WERI-Rb-1 (cell line): ENCODE data around the gene RALGPS1.

Experiments
- DNase-seq: peaks from one replicate; pipeline ENCODE4 v3.0.0-alpha.2; 2020
- H3K27ac ChIP-seq: fragments of 250-450 bp; sonication (Bioruptor Pico); 2 replicates; pipeline ENCODE4 v1.5.1; 2020; ENCODE audit warnings: mild to moderate bottlenecking, moderate library complexity
- H3K27me3 ChIP-seq: fragments of 250-450 bp; sonication (Bioruptor Pico); 2 replicates; pipeline ENCODE4 v1.5.1; 2021; ENCODE audit warnings: mild to moderate bottlenecking, low read depth, moderate library complexity; ENCODE audit not compliant: insufficient read depth, severe bottlenecking
- H3K36me3 ChIP-seq: fragments of 250-450 bp; sonication (Bioruptor Pico); 2 replicates; pipeline ENCODE4 v1.5.1; 2020; ENCODE audit warnings: mild to moderate bottlenecking, moderate library complexity
- H3K4me3 ChIP-seq: 2 replicates; pipeline ENCODE4 v1.5.1; 2011; ENCODE audit warnings: low read depth, mild to moderate bottlenecking, control low read depth, low read length
- H3K9me3 ChIP-seq: fragments of 250-450 bp; sonication (Bioruptor Pico); 2 replicates; pipeline ENCODE4 v1.5.1; 2021; ENCODE audit warnings: mild to moderate bottlenecking, moderate library complexity; ENCODE audit not compliant: severe bottlenecking
- CTCF ChIP-seq: IDR thresholded peaks from 2 replicates; pipeline ENCODE4 v1.5.1; 2011; ENCODE audit warnings: low read depth, mild to moderate bottlenecking, control low read depth, inconsistent platforms, low read length

Gene RALGPS1

GRCh38 chr9:127008076-127008475 is 93.5 kb downstream of the RALGPS1 start:
- DNase-seq = no peak
- no peaks in the 10 kb centered on the region for H3K9me3 ChIP-seq
- H3K27ac ChIP-seq = no peak overlapping the region
- H3K36me3 ChIP-seq = no peaks in the 10 kb centered on the region
- no peaks in the 10 kb centered on the region for H3K27me3 ChIP-seq
- H3K4me3 ChIP-seq = no peak overlapping the region
- TF ChIP-seq CTCF = no peak

- DNase-seq = no peak
- TF ChIP-seq CTCF = no peak
- Histone ChIP-seq H3K9me3 (no peaks in the 10 kb centered on the region), H3K27me3 (no peaks in the 10 kb centered on the region), H3K4me3 (no peak overlapping the region), H3K27ac (no peak overlapping the region), H3K36me3 (no peaks in the 10 kb centered on the region)
Measured at GRCh38 chr9:127011772-127012171, 97.2 kb downstream of the RALGPS1 start.

GRCh38 chr9:127012250-127012649 is 97.7 kb downstream of the RALGPS1 start:
- no peaks in the 10 kb centered on the region for H3K9me3 ChIP-seq
- H3K36me3 ChIP-seq = no peaks in the 10 kb centered on the region
- peak; percentile 27 for DNase-seq
- H3K27me3 ChIP-seq = no peaks in the 10 kb centered on the region
- no peak overlapping the region for H3K27ac ChIP-seq
- H3K4me3 ChIP-seq = no peak overlapping the region
- no peak for TF ChIP-seq CTCF

DNA sequence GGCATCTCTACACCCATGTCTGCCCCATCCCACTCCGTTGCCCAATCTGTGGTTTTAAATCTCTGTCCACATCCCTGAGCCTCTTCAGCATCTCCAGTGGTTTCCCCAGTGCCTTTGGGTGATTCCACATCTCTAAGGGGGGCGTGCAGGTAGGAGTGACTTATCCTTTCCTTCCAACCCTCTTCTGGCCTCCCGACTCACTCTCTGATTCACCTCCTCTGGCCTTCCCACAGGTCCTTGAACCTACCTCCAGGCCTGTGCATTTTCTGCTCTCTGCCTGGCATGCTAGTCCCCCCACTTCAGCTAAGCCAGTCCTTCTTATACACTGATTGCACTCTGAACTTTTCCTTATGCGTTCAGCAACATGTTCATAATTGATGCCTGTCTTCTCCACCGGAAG is 99.0 kb downstream of the RALGPS1 start:
- H3K27ac ChIP-seq = no peak overlapping the region
- DNase-seq = no peak

DNA sequence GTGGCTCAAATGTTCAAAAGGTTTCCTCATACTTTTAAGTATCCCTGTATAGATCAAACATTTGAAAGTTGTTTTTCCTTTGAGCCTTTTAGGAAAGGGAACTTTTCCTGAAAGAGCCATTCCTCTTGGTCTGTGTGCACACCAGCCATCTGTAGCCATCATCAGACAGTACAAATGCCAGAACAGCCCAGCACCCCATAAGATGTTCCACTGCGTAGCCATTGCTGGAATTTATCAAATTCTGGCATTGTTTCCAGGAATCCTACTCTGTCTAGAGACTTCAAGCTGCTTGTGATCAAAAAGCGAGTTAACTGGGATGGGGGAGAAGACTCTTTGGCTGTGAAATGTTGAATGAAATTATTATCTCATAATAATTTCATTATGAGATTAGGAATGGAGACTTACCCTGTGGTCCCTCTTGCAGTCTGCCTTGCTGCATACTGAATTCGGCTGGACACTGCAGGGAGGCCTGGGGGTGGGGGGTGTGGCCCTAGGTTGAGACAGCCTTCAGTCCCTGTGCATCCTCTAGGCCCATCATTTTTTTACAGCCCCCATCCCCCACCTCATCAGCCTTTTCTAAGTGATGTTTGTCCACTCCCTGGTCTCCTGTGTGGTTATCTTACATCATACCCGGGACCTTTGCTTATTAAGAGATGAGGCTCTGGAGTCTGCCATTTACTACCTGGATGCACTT is 99.8 kb downstream of the RALGPS1 start:
- H3K4me3 ChIP-seq = no peak overlapping the region
- TF ChIP-seq CTCF = no peak
- no peaks in the 10 kb centered on the region for H3K27me3 ChIP-seq
- DNase-seq = no peak
- no peak overlapping the region for H3K27ac ChIP-seq
- H3K36me3 ChIP-seq = no peaks in the 10 kb centered on the region
- no peaks in the 10 kb centered on the region for H3K9me3 ChIP-seq

More for the DNA sequence above, 99.0 kb downstream of the RALGPS1 start:
- no peaks in the 10 kb centered on the region for H3K36me3 ChIP-seq
- no peaks in the 10 kb centered on the region for H3K27me3 ChIP-seq
- H3K4me3 ChIP-seq = no peak overlapping the region
- no peak for TF ChIP-seq CTCF
- H3K9me3 ChIP-seq = no peaks in the 10 kb centered on the region

- TF ChIP-seq CTCF = no peak
- H3K9me3 ChIP-seq = no peaks in the 10 kb centered on the region
- peak overlapping the region; percentile 74; the same call in 1 of the 2 replicates for H3K27ac ChIP-seq
- DNase-seq = no peak
- H3K27me3 ChIP-seq = no peaks in the 10 kb centered on the region
- H3K36me3 ChIP-seq = no peaks in the 10 kb centered on the region
- H3K4me3 ChIP-seq = no peak overlapping the region
Measured at GRCh38 chr9:127014910-127015540, 100.4 kb downstream of the RALGPS1 start.
